ENCODE measurements around the gene METTL24. TPM values are rescaled to one million over a fixed set of nuclear protein-coding genes. Genes with fewer than 3 reads are reported as not detected.

Gene METTL24
- total RNA-seq, 1 experiment from 2014 or later: 0.61 TPM

- Histone ChIP-seq H3T11ph (ENCODE audit: low read length) (no peak overlapping the region), H3K4me2 (ENCODE audit: insufficient read depth, insufficient read length, low read length) (no peak overlapping the region), H4K8ac (replicated peaks; ENCODE audit: insufficient read length, low read depth, low read length) (no peak overlapping the region), H3K18ac (ENCODE audit: insufficient read length, low read depth, low read length) (no peak overlapping the region), H3K9ac (ENCODE audit: extremely low read depth, insufficient read length, low read length) (no peak overlapping the region), H3K27me3 (ENCODE audit: insufficient read depth, low read length) (no peaks in the 10 kb centered on the region), H3K4me1 (ENCODE audit: insufficient read depth, low read length) (no peaks in the 10 kb centered on the region), H2BK15ac (ENCODE audit: low read depth, low read length) (no peak overlapping the region), H2BK20ac (ENCODE audit: low read depth, low read length, poor library complexity, severe bottlenecking) (no peak overlapping the region), H2BK12ac (ENCODE audit: insufficient read length, low read depth, low read length) (no peak overlapping the region), H3K9me3 (ENCODE audit: control insufficient read depth, low read depth, low read length) (no peaks in the 10 kb centered on the region), H2AFZ (ENCODE audit: low read length) (no peak overlapping the region), H4K5ac (ENCODE audit: insufficient read length, low read depth, low read length) (no peak overlapping the region), H3K56ac (ENCODE audit: insufficient read length, low read depth, low read length) (no peak overlapping the region), H4K20me1 (ENCODE audit: control insufficient read depth, insufficient read depth, insufficient read length) (no peaks in the 10 kb centered on the region), H3K79me1 (ENCODE audit: insufficient read depth, low read depth, low read length, poor library complexity, severe bottlenecking) (no peaks in the 10 kb centered on the region), H4K91ac (ENCODE audit: insufficient read length, low read depth, low read length) (no peak overlapping the region), H3K4ac (ENCODE audit: low read depth, low read length) (no peak overlapping the region), H2BK120ac (ENCODE audit: low read depth, low read length, poor library complexity, severe bottlenecking) (no peak overlapping the region), H3K79me2 (ENCODE audit: insufficient read depth, low read length) (no peaks in the 10 kb centered on the region), H3K23me2 (ENCODE audit: insufficient read length, low read depth, low read length, poor library complexity, severe bottlenecking) (no peaks in the 10 kb centered on the region), H3K23ac (ENCODE audit: insufficient read length, low read depth, low read length) (no peak overlapping the region), H3K27ac (ENCODE audit: insufficient read length, low read depth, low read length) (no peak overlapping the region), H2BK5ac (ENCODE audit: insufficient read length, low read length) (no peak overlapping the region), H3K14ac (ENCODE audit: insufficient read depth, low read length) (no peak overlapping the region), H2AK5ac (ENCODE audit: insufficient read length, low read length) (no peak overlapping the region)
- DNase-seq: peak; percentile 76
- no peak overlapping the region for H3K4me3 Mint-ChIP-seq
- peaks cover 3 to 4% of the 10 kb centered on the region in 2 experiments; a peak in 1 of 5 replicates for H3K9me3 Mint-ChIP-seq
- peaks cover 15 to 18% of the 10 kb centered on the region in 2 experiments for H3K4me1 Mint-ChIP-seq
- no peak overlapping the region for H3K27ac Mint-ChIP-seq
- WGBS (ENCODE audit: extremely low coverage, insufficient read length, low lambda C conversion rate): no CpG with 5 or more reads among the region's 9 CpGs
- H3K27me3 Mint-ChIP-seq (ENCODE audit: low read depth): peaks cover 9% of the 10 kb centered on the region
- peak; percentile 43; the same call in 2 of the 3 replicates for TF ChIP-seq CTCF (conservative IDR thresholded peaks at IDR 0.05)
- peaks cover 0 to 9% (median 1%) of the 10 kb centered on the region in 3 experiments; a peak in 4 of 7 replicates for H3K36me3 Mint-ChIP-seq (ENCODE audit: insufficient read depth in 1 of 3, low read depth in 3 of 3)
Measured at GRCh38 chr6:110378552-110378951, 20.4 kb upstream of the METTL24 start.

Measured in H9 (cell line).